ENCODE results near the gene B3GAT2. TPM values are rescaled to one million over a fixed set of nuclear protein-coding genes. Genes with fewer than 3 reads are reported as not detected.

The B3GAT2 gene
- under 0.01 TPM in 1 of 2 replicates, not detected in the other for total RNA-seq

GRCh38 chr6:70956451-70957283 is at the start of gene B3GAT2:
Gene B3GAT2, minus strand, starts transcription at chr6:70957060. Its CDS starts 631 bp downstream, at chr6:70956429.

